Uterus (tissue), 2 donors: Measurements from ENCODE around the gene FMOD.

Source experiments
- CTCF ChIP-seq, 4 experiments: fragments of 200-600 bp in 2 of 4; fragments of 450-650 bp in 2 of 4; sonication (generic) in 2 of 4; IDR thresholded peaks; one replicate each; pipeline ENCODE4 v1.5.1; 2016 to 2019; ENCODE audit warnings: antibody characterized with exemption in 4 of 4, mild to moderate bottlenecking in 2 of 4, moderate library complexity in 1 of 4
- POLR2A ChIP-seq, 2 donors: fragments of 450-650 bp; IDR thresholded peaks; one replicate each; pipeline ENCODE4 v1.6.1; 2016; ENCODE audit warnings: antibody characterized with exemption in 2 of 2, mild to moderate bottlenecking in 1 of 2, moderate library complexity in 1 of 2

- TF ChIP-seq CTCF (IDR thresholded peaks at IDR 0.05) (no peak), POLR2A (IDR thresholded peaks at IDR 0.05) (no peak)
Observed at GRCh38 chr1:203301331-203301668, 49.6 kb downstream of the FMOD start.
